OCI-LY7 (cell line): ENCODE results near the gene PRPF18. TPM values are rescaled to one million over a fixed set of nuclear protein-coding genes. Genes with fewer than 3 reads are reported as not detected.

Experiments used
- BruUV-seq: library from RNA; stranded (reverse); fragments of 400-500 nt; replicated peaks from 2 replicates; lab custom pipeline; 2021; lab: Mats Ljungman, UMichigan
- CTCF ChIA-PET: fragments of 300-600 bp; sonication (Branson Sonifier 250); formaldehyde crosslinking; loops from one replicate; lab custom pipeline; 2022; ENCODE audit warnings: antibody characterized with exemption; ENCODE audit not compliant: unreplicated experiment; lab: Charles Lee
- POLR2A ChIA-PET: fragments of 300-600 bp; sonication (Branson Sonifier 250); formaldehyde crosslinking; loops from one replicate; lab custom pipeline; 2022; ENCODE audit warnings: antibody characterized with exemption; lab: Charles Lee
- DNase-seq: peaks from one replicate; pipeline ENCODE4 v3.0.0-alpha.2; 2015; ENCODE audit warnings: low spot score
- H2AFZ ChIP-seq: fragments of 200-600 bp; sonication (generic), shearing (Covaris generic); 2 replicates; pipeline ENCODE4 v1.6.1; 2014; ENCODE audit warnings: mild to moderate bottlenecking, antibody characterized with exemption, low read length, moderate library complexity
- H3K27ac ChIP-seq: fragments of 200-600 bp; sonication (generic); 2 replicates; pipeline ENCODE4 v1.5.1; 2014; ENCODE audit warnings: mixed run types, low read depth, mild to moderate bottlenecking, moderate library complexity, low read length, inconsistent platforms; ENCODE audit not compliant: poor library complexity, severe bottlenecking
- H3K36me3 ChIP-seq: fragments of 200-600 bp; sonication (generic); 2 replicates; pipeline ENCODE4 v1.6.1; 2014; ENCODE audit warnings: mild to moderate bottlenecking, antibody characterized with exemption, low read length, moderate library complexity, mixed read lengths; ENCODE audit not compliant: insufficient read depth
- H3K4me1 ChIP-seq: fragments of 200-600 bp; sonication (generic); 2 replicates; pipeline ENCODE4 v1.5.1; 2014; ENCODE audit warnings: mild to moderate bottlenecking, low read length; ENCODE audit not compliant: insufficient read depth, poor library complexity, severe bottlenecking
- H3K4me2 ChIP-seq: fragments of 200-600 bp; sonication (generic); 2 replicates; pipeline ENCODE4 v1.6.1; 2014; ENCODE audit warnings: mild to moderate bottlenecking, low read length
- H3K4me3 ChIP-seq: fragments of 200-600 bp; sonication (generic); 2 replicates; pipeline ENCODE4 v1.5.1; 2014; ENCODE audit warnings: mild to moderate bottlenecking, low read depth, low read length; ENCODE audit not compliant: poor library complexity, severe bottlenecking
- H3K79me2 ChIP-seq: fragments of 200-600 bp; sonication (generic); 2 replicates; pipeline ENCODE4 v1.6.1; 2016; ENCODE audit warnings: low read depth, mild to moderate bottlenecking, low read length, moderate library complexity, mixed read lengths; ENCODE audit not compliant: insufficient read depth
- H3K9me2 ChIP-seq: fragments of 200-600 bp; sonication (generic); 2 replicates; pipeline ENCODE4 v1.6.1; 2016; ENCODE audit warnings: mild to moderate bottlenecking, low read length, mixed read lengths; ENCODE audit not compliant: insufficient read depth
- H3K9me3 ChIP-seq: fragments of 200-600 bp; sonication (generic); 2 replicates; pipeline ENCODE4 v1.6.1; 2014; ENCODE audit warnings: mild to moderate bottlenecking, mixed run types, low read length, mixed read lengths
- H4K20me1 ChIP-seq: fragments of 200-600 bp; sonication (generic); 2 replicates; pipeline ENCODE4 v1.6.1; 2014; ENCODE audit warnings: mild to moderate bottlenecking, antibody characterized with exemption, low read length, moderate library complexity, mixed read lengths; ENCODE audit not compliant: insufficient read depth
- EZH2phosphoT487 ChIP-seq: fragments of 200-600 bp; sonication (generic); IDR thresholded peaks from 2 replicates; pipeline ENCODE4 v1.6.1; 2018; ENCODE audit warnings: low read depth, borderline replicate concordance, mild to moderate bottlenecking, mixed run types, antibody characterized with exemption, low read length, moderate library complexity, mixed read lengths
- intact Hi-C: fragments of 100-400 bp; cut with micrococcal nuclease; formaldehyde crosslinking; loops from one replicate; pipeline ENCODE4 v1.10.0; 2022; ENCODE audit not compliant: unreplicated experiment
- total RNA-seq, 2 experiments: library from RNA; depleted of rRNA in 1 of 2; stranded (reverse); fragments of >200 nt in 1 of 2; shearing (Covaris generic) in 1 of 2; gene quantifications; 2 replicates each; pipeline ENCODE4 v1.2.3, GENCODE V29; 2014 to 2022
- TF ChIP-seq, protein P1 (sequence below): fragments of 200-600 bp; sonication (generic); conservative IDR thresholded peaks from 2 replicates; pipeline ENCODE4 v1.5.1; 2014; ENCODE audit warnings: mild to moderate bottlenecking, antibody characterized with exemption, low read length, moderate library complexity, mixed read lengths

Gene PRPF18
- total RNA-seq, 2 experiments from 2014 or later, result 21.1 to 23.3 TPM

DNA sequence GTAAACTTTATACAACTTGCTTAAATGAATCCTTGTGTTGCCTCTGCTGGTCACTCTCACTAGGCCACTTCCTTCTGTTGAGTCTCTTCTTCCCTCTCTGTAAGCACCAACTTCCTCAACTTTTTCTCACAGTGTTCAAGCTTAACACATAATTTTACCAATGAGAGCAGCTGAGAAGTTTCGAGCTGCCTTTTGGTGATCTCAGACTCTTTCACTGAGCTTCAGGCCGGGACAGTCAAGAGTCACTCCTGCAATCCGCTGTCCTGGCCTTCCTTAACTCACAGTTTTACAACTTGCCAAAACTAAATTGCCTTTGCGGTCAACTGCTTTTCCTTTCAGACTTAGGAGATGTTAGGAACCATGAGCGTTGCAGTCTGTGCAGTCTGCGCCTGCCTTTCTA, 47.4 kb downstream of the PRPF18 start:
- BruUV-seq, result no TSS peak
- POLR2A ChIA-PET, result no interaction called here
- intact Hi-C loops, result no loop called here

DNA sequence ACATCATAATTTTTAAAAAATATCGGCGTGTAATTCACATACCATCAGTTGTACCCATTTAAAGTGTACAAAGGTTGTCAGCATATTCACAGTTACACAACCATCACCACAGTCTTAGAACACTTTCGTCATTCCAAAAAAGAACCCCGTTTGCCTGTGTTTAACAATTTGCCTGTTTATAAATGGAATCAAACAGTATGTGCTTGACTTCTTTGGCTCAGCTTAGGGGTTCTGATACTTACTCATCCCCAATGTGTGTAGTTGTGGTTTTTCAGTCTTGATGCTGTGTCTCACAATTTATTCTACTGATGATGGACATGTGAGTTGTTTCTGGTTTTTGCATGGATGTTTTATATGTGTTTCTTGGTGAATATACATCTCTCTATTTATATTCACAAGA, 50.0 kb downstream of the PRPF18 start:
- Histone ChIP-seq H3K36me3 (no peaks in the 10 kb centered on the region; the same call in 1 of the 2 replicates), H3K4me3 (no peak overlapping the region), H3K4me1 (no peaks in the 10 kb centered on the region), H3K9me3 (no peaks in the 10 kb centered on the region), H2AFZ (no peak overlapping the region), H4K20me1 (no peaks in the 10 kb centered on the region), H3K4me2 (no peak overlapping the region), H3K9me2 (no peaks in the 10 kb centered on the region), H3K27ac (no peak overlapping the region), H3K79me2 (no peaks in the 10 kb centered on the region)
- no peak for DNase-seq
- no TSS peak for BruUV-seq
- TF ChIP-seq, protein P1, sequence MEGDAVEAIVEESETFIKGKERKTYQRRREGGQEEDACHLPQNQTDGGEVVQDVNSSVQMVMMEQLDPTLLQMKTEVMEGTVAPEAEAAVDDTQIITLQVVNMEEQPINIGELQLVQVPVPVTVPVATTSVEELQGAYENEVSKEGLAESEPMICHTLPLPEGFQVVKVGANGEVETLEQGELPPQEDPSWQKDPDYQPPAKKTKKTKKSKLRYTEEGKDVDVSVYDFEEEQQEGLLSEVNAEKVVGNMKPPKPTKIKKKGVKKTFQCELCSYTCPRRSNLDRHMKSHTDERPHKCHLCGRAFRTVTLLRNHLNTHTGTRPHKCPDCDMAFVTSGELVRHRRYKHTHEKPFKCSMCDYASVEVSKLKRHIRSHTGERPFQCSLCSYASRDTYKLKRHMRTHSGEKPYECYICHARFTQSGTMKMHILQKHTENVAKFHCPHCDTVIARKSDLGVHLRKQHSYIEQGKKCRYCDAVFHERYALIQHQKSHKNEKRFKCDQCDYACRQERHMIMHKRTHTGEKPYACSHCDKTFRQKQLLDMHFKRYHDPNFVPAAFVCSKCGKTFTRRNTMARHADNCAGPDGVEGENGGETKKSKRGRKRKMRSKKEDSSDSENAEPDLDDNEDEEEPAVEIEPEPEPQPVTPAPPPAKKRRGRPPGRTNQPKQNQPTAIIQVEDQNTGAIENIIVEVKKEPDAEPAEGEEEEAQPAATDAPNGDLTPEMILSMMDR, result no peak
- no peak for TF ChIP-seq EZH2phosphoT487
- intact Hi-C loops, result no loop called here
- CTCF ChIA-PET, result no interaction called here
- POLR2A ChIA-PET, result interaction anchor here (1.5 kb wide), 1 partner anchor 8 kb away, joined by 3 read pairs; no protein-coding TSS in a partner anchor

More for the DNA sequence above, 47.4 kb downstream of the PRPF18 start:
- no peak overlapping the region for H3K4me2 ChIP-seq
- H4K20me1 ChIP-seq, result no peaks in the 10 kb centered on the region
- H3K9me3 ChIP-seq, result no peaks in the 10 kb centered on the region
- DNase-seq, result no peak
- H3K4me3 ChIP-seq, result no peak overlapping the region
- H3K36me3 ChIP-seq, result peaks cover 6% of the 10 kb centered on the region
- CTCF ChIA-PET, result no interaction called here
- no peaks in the 10 kb centered on the region for H3K79me2 ChIP-seq
- no peaks in the 10 kb centered on the region for H3K9me2 ChIP-seq
- no peak overlapping the region for H3K27ac ChIP-seq
- H3K4me1 ChIP-seq, result no peaks in the 10 kb centered on the region
- TF ChIP-seq EZH2phosphoT487, result no peak
- no peak overlapping the region for H2AFZ ChIP-seq

DNA sequence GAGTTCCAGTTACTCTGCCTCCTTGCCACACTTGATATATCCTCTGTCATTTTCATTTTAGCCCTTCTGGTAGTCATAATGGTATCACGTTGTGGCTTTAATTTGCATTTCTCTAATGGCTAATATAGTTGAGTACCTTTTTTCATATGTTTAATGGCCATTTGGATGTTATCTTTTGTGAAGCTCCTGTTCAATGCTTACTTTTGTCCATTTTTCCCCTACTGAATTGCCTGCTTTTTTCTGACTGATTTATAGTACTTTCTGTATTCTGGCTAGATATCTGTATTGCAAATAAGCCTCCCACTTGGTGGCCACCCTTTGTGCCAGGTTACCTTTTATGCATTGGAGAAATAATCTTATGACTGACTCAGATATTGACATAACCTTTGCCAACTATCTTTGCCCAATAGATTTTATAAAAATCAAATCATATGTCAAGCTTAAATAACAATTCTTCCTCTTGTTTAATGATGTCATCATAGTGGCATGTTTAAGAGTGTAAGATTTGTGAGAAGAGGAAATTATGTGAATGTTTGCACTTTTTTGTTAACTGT, 50.6 kb downstream of the PRPF18 start:
- Histone ChIP-seq H3K9me2 (no peaks in the 10 kb centered on the region), H3K27ac (no peak overlapping the region), H3K4me3 (no peak overlapping the region), H3K79me2 (no peaks in the 10 kb centered on the region), H3K36me3 (no peaks in the 10 kb centered on the region; the same call in 1 of the 2 replicates), H2AFZ (no peak overlapping the region), H3K9me3 (no peaks in the 10 kb centered on the region), H3K4me1 (no peaks in the 10 kb centered on the region), H4K20me1 (no peaks in the 10 kb centered on the region), H3K4me2 (no peak overlapping the region)
- intact Hi-C loops, result no loop called here
- no TSS peak for BruUV-seq
- no peak for DNase-seq
- no peak for TF ChIP-seq EZH2phosphoT487
- TF ChIP-seq, protein P1, result no peak
- ChIA-PET CTCF (no interaction called here), POLR2A (interaction anchor here (0.8 to 1.5 kb wide), 2 partner anchors 9 to 28 kb away, joined by 3 read pairs; no protein-coding TSS in a partner anchor)
